B cell (primary cell): Measurements from ENCODE around the gene TNRC6B.

Source experiments
- EZH2 ChIP-seq: IDR thresholded peaks from 2 replicates; pipeline ENCODE4 v1.6.1; 2012; ENCODE audit warnings: borderline replicate concordance, low read depth, mild to moderate bottlenecking, moderate library complexity, low read length; ENCODE audit not compliant: insufficient read depth, poor library complexity, severe bottlenecking
- TF ChIP-seq, protein P1 (sequence below): fragments of 200-600 bp; IDR thresholded peaks from one replicate; pipeline ENCODE4 v1.8.0; 2022; ENCODE audit warnings: antibody characterized with exemption, mild to moderate bottlenecking

DNA sequence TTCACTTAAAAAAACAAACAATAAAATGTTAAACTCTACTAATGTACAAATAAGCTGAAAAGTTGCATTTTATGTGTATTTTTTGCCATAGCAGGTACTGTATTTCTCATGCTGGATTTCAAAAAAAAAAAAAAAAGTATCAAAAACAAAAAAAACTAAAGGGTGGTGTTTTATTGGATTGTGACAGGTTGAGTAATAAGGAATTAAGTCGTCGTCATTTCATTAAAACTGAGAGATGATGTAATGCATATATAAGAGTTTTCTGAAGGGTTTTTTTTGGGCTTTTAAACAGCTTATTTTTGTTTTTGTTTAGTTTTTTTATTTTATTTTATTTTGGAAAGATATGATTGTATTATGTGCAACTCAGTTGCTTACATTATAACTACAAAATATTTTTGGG is 157.6 kb downstream of the TNRC6B start:
- TF ChIP-seq EZH2: no peak
- TF ChIP-seq, protein P1, sequence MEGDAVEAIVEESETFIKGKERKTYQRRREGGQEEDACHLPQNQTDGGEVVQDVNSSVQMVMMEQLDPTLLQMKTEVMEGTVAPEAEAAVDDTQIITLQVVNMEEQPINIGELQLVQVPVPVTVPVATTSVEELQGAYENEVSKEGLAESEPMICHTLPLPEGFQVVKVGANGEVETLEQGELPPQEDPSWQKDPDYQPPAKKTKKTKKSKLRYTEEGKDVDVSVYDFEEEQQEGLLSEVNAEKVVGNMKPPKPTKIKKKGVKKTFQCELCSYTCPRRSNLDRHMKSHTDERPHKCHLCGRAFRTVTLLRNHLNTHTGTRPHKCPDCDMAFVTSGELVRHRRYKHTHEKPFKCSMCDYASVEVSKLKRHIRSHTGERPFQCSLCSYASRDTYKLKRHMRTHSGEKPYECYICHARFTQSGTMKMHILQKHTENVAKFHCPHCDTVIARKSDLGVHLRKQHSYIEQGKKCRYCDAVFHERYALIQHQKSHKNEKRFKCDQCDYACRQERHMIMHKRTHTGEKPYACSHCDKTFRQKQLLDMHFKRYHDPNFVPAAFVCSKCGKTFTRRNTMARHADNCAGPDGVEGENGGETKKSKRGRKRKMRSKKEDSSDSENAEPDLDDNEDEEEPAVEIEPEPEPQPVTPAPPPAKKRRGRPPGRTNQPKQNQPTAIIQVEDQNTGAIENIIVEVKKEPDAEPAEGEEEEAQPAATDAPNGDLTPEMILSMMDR: no peak
